CD4-positive, alpha-beta T cell treated with Interleukin-17A for 4 hours (primary cell): Measurements from ENCODE around the gene MRPS10.
"Not testable (repeated sequence)": the region's sequence is repeated elsewhere in the genome, so short reads cannot be mapped to it uniquely, and the experiment has no call there.

Source experiments
- DNase-seq: peaks from one replicate; pipeline ENCODE4 v3.0.0-alpha.2; 2020; ENCODE audit warnings: mixed read lengths

MRPS10 gene

GRCh38 chr6:42237857-42238256 lies 20.2 kb upstream of the MRPS10 start:
- DNase-seq: no peak

GRCh38 chr6:42236682-42237473 lies 19.2 kb upstream of the MRPS10 start:
- DNase-seq: no peak

GRCh38 chr6:42236030-42236429 lies 18.4 kb upstream of the MRPS10 start:
- DNase-seq: no peak

- no peak for DNase-seq
Observed at GRCh38 chr6:42232035-42232434, 14.4 kb upstream of the MRPS10 start.

GRCh38 chr6:42230345-42231321 lies 13.0 kb upstream of the MRPS10 start:
- no peak for DNase-seq

- DNase-seq: no peak
Observed at GRCh38 chr6:42229506-42230119, 12.0 kb upstream of the MRPS10 start.

GRCh38 chr6:42228305-42228704 lies 10.6 kb upstream of the MRPS10 start:
- DNase-seq: no peak

- no peak for DNase-seq
Observed at GRCh38 chr6:42227173-42227850, 9.7 kb upstream of the MRPS10 start.

GRCh38 chr6:42226645-42227143 lies 9.0 kb upstream of the MRPS10 start:
- DNase-seq: no peak

GRCh38 chr6:42226161-42226611 lies 8.5 kb upstream of the MRPS10 start:
- no peak for DNase-seq

GRCh38 chr6:42225419-42225818 lies 7.8 kb upstream of the MRPS10 start:
- DNase-seq: no peak

GRCh38 chr6:42225029-42225339 lies 7.3 kb upstream of the MRPS10 start:
- no peak for DNase-seq

GRCh38 chr6:42224222-42225028 lies 6.8 kb upstream of the MRPS10 start:
- DNase-seq: no peak

- DNase-seq: no peak
Observed at GRCh38 chr6:42222448-42222847, 4.8 kb upstream of the MRPS10 start.

GRCh38 chr6:42221546-42221945 lies 3.9 kb upstream of the MRPS10 start:
- no peak for DNase-seq

GRCh38 chr6:42220807-42221206 lies 3.1 kb upstream of the MRPS10 start:
- no peak for DNase-seq

- peak; percentile 3 for DNase-seq
Observed at GRCh38 chr6:42217157-42217518, 523 bp downstream of the MRPS10 start.

GRCh38 chr6:42216495-42216894 lies 1.2 kb downstream of the MRPS10 start:
- not testable (repeated sequence) for DNase-seq

- no peak for DNase-seq
Observed at GRCh38 chr6:42212442-42212841, 5.2 kb downstream of the MRPS10 start.

- no peak for DNase-seq
Observed at GRCh38 chr6:42211726-42212125, 5.9 kb downstream of the MRPS10 start.

- no peak for DNase-seq
Observed at GRCh38 chr6:42210551-42210950, 7.1 kb downstream of the MRPS10 start.

GRCh38 chr6:42207559-42207958 lies 10.1 kb downstream of the MRPS10 start:
- DNase-seq: not testable (repeated sequence)
